ENCODE results near the gene ZNF148. TPM values are rescaled to one million over a fixed set of nuclear protein-coding genes. Genes with fewer than 3 reads are reported as not detected.

ZNF148 gene
- total and polyA plus RNA-seq, 2 of the 4 experiments (the other 2 are of a cell fraction): 9.4 to 65.2 TPM

DNA sequence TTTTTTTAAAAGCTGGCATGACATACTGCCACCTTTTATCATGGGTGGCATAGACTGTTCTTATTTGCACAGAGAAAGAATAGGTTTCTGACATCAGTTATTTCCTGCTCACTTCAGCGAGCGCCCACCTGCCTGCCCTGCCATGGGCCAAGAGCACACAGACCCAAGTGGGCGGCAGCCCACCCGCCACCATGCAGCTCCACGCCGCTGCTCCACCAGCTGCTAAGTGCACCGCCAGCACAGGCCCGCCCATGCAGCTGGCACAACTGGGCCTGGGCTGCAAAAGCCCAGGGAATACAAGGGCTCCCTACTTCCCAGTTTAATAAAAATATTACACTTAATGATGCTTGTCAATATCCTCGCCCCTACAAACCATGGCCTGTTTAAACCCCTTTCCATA, 15.4 kb downstream of the ZNF148 start:
- no peak overlapping the region for H3K56ac ChIP-seq (ENCODE audit: extremely low read depth, insufficient read depth, low read length)
- DNase-seq (no peak), ATAC-seq (ENCODE audit: low read depth) (no peak)
- H4K91ac ChIP-seq (ENCODE audit: insufficient read depth, low read depth, low read length): no peak overlapping the region
- H2AK9ac ChIP-seq (replicated peaks; ENCODE audit: low read depth, low read length, poor library complexity): no peak overlapping the region
- H3K27ac ChIP-seq (ENCODE audit: insufficient read depth, low read length): no peak overlapping the region
- no peak overlapping the region for H4K5ac ChIP-seq (ENCODE audit: low read depth, low read length)
- no peak overlapping the region for H3K14ac ChIP-seq (replicated peaks; ENCODE audit: low read depth, low read length)
- H3K9me3 ChIP-seq (ENCODE audit: control insufficient read depth, insufficient read depth, low read length): no peaks in the 10 kb centered on the region
- in situ Hi-C loops (cut with MboI; ENCODE audit: low sequenced_read_pairs) (no loop called here), dilution Hi-C loops (cut with HindIII; ENCODE audit: low sequenced_read_pairs, unreplicated experiment) (no loop called here), intact Hi-C loops (cut with micrococcal nuclease) (no loop called here)
- no peaks in the 10 kb centered on the region for H3K36me3 ChIP-seq (ENCODE audit: control insufficient read depth, insufficient read depth, low read length)
- no CpG with 5 or more reads among the region's 9 CpGs for whole genome bisulfite sequencing, 2 experiments (ENCODE audit: extremely low coverage in 2 of 2, insufficient read length in 1 of 2)
- no peaks in the 10 kb centered on the region for H3K4me1 ChIP-seq (ENCODE audit: control insufficient read depth, insufficient read depth, low read length)
- H2AFZ ChIP-seq (replicated peaks; ENCODE audit: low read length, poor library complexity): no peak overlapping the region
- H3K9ac ChIP-seq (ENCODE audit: low read depth, low read length): no peak overlapping the region
- ChIA-PET CTCF (interaction anchor here (0.6 kb wide), 1 partner anchor 299 kb away, joined by 3 read pairs; no protein-coding TSS in a partner anchor), POLR2A (ENCODE audit: unreplicated experiment) (no interaction called here)
- H2AK5ac ChIP-seq (ENCODE audit: low read depth, low read length): no peak overlapping the region
- TF ChIP-seq, protein P1, sequence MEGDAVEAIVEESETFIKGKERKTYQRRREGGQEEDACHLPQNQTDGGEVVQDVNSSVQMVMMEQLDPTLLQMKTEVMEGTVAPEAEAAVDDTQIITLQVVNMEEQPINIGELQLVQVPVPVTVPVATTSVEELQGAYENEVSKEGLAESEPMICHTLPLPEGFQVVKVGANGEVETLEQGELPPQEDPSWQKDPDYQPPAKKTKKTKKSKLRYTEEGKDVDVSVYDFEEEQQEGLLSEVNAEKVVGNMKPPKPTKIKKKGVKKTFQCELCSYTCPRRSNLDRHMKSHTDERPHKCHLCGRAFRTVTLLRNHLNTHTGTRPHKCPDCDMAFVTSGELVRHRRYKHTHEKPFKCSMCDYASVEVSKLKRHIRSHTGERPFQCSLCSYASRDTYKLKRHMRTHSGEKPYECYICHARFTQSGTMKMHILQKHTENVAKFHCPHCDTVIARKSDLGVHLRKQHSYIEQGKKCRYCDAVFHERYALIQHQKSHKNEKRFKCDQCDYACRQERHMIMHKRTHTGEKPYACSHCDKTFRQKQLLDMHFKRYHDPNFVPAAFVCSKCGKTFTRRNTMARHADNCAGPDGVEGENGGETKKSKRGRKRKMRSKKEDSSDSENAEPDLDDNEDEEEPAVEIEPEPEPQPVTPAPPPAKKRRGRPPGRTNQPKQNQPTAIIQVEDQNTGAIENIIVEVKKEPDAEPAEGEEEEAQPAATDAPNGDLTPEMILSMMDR (conservative IDR thresholded peaks at IDR 0.05; ENCODE audit: low read depth, low read length): no peak
- TF ChIP-seq RFX5 (IDR thresholded peaks at IDR 0.05; ENCODE audit: low read depth, low read length): no peak
- no peak for TF ChIP-seq POLR2A (IDR thresholded peaks at IDR 0.05; ENCODE audit: low read depth, low read length)
- TF ChIP-seq, protein P2, sequence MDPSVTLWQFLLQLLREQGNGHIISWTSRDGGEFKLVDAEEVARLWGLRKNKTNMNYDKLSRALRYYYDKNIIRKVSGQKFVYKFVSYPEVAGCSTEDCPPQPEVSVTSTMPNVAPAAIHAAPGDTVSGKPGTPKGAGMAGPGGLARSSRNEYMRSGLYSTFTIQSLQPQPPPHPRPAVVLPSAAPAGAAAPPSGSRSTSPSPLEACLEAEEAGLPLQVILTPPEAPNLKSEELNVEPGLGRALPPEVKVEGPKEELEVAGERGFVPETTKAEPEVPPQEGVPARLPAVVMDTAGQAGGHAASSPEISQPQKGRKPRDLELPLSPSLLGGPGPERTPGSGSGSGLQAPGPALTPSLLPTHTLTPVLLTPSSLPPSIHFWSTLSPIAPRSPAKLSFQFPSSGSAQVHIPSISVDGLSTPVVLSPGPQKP (IDR thresholded peaks at IDR 0.05; ENCODE audit: borderline replicate concordance, low read depth, low read length): no peak
- 0 out of 2 replicates have a peak, but pooled peaks cover 3% of the 10 kb centered on the region for H3K9me1 ChIP-seq (ENCODE audit: insufficient read depth, low read length)
- H3K27me3 ChIP-seq (ENCODE audit: control insufficient read depth, insufficient read depth, low read length): no peaks in the 10 kb centered on the region
- H2BK15ac ChIP-seq (ENCODE audit: low read depth, low read length): no peak overlapping the region
- H3K4me3 ChIP-seq (ENCODE audit: insufficient read depth, low read depth, low read length): no peak overlapping the region
- no peak overlapping the region for H4K8ac ChIP-seq (ENCODE audit: low read depth in 2 of 2, low read length in 2 of 2)
- no peak overlapping the region for H2BK20ac ChIP-seq (ENCODE audit: low read depth, low read length)
- H3K18ac ChIP-seq (ENCODE audit: low read depth, low read length): no peak overlapping the region
- H3K4me2 ChIP-seq (ENCODE audit: low read depth, low read length): no peak overlapping the region
- no peak overlapping the region for H2BK5ac ChIP-seq (ENCODE audit: low read depth, low read length, poor library complexity, severe bottlenecking)
- no peak overlapping the region for H2BK120ac ChIP-seq (ENCODE audit: low read depth, low read length)
- peaks cover 78% of the 10 kb centered on the region for H4K20me1 ChIP-seq (ENCODE audit: insufficient read depth, low read length)
- BruUV-seq (replicated peaks): no TSS peak
- no peak overlapping the region for H3K4ac ChIP-seq (ENCODE audit: low read depth, low read length)
- H3K23ac ChIP-seq (ENCODE audit: low read depth, low read length): no peak overlapping the region
- H3K79me1 ChIP-seq (ENCODE audit: low read depth in 1 of 2, low read length in 2 of 2): peaks cover 14 to 84% of the 10 kb centered on the region in 2 experiments; a peak in 3 of 4 replicates

All from IMR-90 (cell line).